ENCODE data around the gene RECQL5.

The RECQL5 gene

DNA sequence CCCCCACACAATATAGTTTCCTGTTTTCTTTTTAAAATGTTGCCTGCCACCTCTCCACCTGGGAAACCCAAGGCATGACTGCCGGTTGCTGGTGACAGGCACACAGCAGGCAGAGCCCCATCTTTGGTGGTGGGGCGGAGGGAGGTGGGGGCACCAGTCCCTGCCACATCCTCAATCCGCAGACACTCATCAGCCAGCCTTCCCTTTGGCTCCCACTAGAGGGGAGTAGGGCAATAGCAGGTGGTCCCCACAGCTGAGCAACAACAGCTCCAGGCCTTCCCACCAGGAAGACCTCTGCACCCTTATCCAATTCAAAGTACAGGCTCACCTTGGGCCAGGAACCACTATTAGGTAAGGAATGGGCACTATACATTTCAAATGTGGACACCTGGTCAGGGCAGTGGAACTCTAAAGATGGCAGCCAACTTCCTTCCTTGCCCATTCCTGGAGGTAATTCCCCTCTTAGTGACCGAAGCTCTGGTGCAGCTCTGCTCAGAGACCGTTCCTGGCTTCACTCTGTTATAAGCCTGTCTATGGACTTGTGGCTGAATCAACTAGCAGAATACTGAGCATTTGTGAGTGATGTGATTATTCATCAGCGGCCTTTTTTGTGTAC is 13.9 kb downstream of the RECQL5 start:
- DNase-seq: no peak
- Histone ChIP-seq H3K4me1 (ENCODE audit: control insufficient read depth, insufficient read depth, low read length, poor library complexity, severe bottlenecking) (no peaks in the 10 kb centered on the region), H3K4me3 (ENCODE audit: insufficient read depth, low read depth, low read length, poor library complexity, severe bottlenecking) (no peak overlapping the region), H3K36me3 (ENCODE audit: control insufficient read depth, insufficient read depth, low read length) (peaks cover 20% of the 10 kb centered on the region), H3K9me3 (ENCODE audit: control insufficient read depth, low read length) (no peaks in the 10 kb centered on the region), H3K27me3 (replicated peaks; ENCODE audit: control insufficient read depth, insufficient read depth, low read length, poor library complexity, severe bottlenecking) (no peaks in the 10 kb centered on the region), H3K27ac (ENCODE audit: insufficient read depth, low read length, poor library complexity, severe bottlenecking) (no peak overlapping the region)

DNA sequence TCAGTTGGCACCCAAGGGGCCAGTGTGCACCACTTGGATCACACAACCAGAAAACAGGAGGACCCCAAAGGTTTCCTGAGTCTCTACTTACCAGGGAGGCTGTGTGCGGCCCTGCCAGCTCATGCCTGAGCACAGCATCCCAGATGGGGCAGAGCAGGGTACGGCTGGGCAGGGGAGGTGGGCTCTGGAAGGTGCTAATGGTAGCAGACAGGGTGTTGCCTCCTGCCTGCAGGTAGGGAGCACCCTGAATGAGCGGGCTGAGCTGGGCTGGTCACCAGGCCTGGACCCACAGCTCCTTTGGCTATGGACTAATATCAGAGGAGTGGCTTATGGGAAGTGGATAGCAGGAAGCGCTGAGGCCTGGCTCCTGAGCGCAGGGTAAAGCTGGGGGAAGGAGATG is 14.6 kb downstream of the RECQL5 start:
- Histone ChIP-seq H3K36me3 (ENCODE audit: control insufficient read depth, insufficient read depth, low read length) (peaks cover 20% of the 10 kb centered on the region), H3K4me1 (ENCODE audit: control insufficient read depth, insufficient read depth, low read length, poor library complexity, severe bottlenecking) (no peaks in the 10 kb centered on the region), H3K27me3 (replicated peaks; ENCODE audit: control insufficient read depth, insufficient read depth, low read length, poor library complexity, severe bottlenecking) (no peaks in the 10 kb centered on the region), H3K27ac (ENCODE audit: insufficient read depth, low read length, poor library complexity, severe bottlenecking) (no peak overlapping the region), H3K9me3 (ENCODE audit: control insufficient read depth, low read length) (no peaks in the 10 kb centered on the region), H3K4me3 (ENCODE audit: insufficient read depth, low read depth, low read length, poor library complexity, severe bottlenecking) (no peak overlapping the region)
- DNase-seq: no peak

DNA sequence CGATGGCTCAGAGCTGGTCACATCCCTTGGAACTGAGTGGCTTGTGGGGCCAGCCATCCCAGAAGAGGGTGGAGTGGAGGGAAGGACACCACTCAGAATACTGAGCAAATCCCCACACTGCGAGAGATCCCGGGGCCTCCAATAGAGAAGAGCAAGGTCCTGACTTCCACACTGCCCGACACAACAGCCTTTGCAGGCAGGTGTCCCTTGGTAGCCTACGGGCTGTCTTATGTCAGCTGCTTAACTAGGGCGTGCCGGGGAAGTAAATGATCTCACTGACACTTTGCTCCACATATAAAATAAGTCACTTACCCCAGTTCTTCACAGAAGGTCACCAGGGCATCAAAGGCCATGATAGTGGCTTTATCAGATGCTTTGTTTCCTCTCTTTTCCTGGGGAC is 16.1 kb downstream of the RECQL5 start:
- DNase-seq: no peak
- no peaks in the 10 kb centered on the region for H3K27me3 ChIP-seq (replicated peaks; ENCODE audit: control insufficient read depth, insufficient read depth, low read length, poor library complexity, severe bottlenecking)
- no peaks in the 10 kb centered on the region for H3K9me3 ChIP-seq (ENCODE audit: control insufficient read depth, low read length)
- H3K4me3 ChIP-seq (ENCODE audit: insufficient read depth, low read depth, low read length, poor library complexity, severe bottlenecking): no peak overlapping the region
- no peak overlapping the region for H3K27ac ChIP-seq (ENCODE audit: insufficient read depth, low read length, poor library complexity, severe bottlenecking)
- no peaks in the 10 kb centered on the region for H3K4me1 ChIP-seq (ENCODE audit: control insufficient read depth, insufficient read depth, low read length, poor library complexity, severe bottlenecking)
- H3K36me3 ChIP-seq (ENCODE audit: control insufficient read depth, insufficient read depth, low read length): peaks cover 20% of the 10 kb centered on the region

DNA sequence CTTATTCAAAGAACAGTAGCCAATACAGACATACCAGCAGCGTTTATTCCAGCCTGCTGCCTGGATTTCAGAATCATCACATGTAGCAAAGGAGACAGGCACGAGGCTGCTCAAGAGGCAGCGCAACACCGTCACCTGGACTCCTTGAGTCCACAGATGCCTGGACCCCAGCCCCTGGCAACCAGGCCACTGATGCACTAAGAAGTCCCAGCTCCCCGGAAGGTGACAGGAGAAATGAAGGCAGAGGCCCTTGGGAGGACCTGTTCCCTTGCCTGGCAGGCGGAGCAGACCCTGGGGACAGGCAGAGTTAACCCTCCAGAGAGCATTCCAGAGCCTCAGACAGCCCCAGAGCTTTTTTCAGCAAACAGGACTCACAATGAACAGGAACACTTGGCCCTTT is 17.3 kb downstream of the RECQL5 start:
- H3K4me1 ChIP-seq (ENCODE audit: control insufficient read depth, insufficient read depth, low read length, poor library complexity, severe bottlenecking): no peaks in the 10 kb centered on the region
- H3K4me3 ChIP-seq (ENCODE audit: insufficient read depth, low read depth, low read length, poor library complexity, severe bottlenecking): no peak overlapping the region
- H3K27ac ChIP-seq (ENCODE audit: insufficient read depth, low read length, poor library complexity, severe bottlenecking): no peak overlapping the region
- no peaks in the 10 kb centered on the region for H3K9me3 ChIP-seq (ENCODE audit: control insufficient read depth, low read length)
- peaks cover 20% of the 10 kb centered on the region for H3K36me3 ChIP-seq (ENCODE audit: control insufficient read depth, insufficient read depth, low read length)
- H3K27me3 ChIP-seq (replicated peaks; ENCODE audit: control insufficient read depth, insufficient read depth, low read length, poor library complexity, severe bottlenecking): no peaks in the 10 kb centered on the region
- no peak for DNase-seq

DNA sequence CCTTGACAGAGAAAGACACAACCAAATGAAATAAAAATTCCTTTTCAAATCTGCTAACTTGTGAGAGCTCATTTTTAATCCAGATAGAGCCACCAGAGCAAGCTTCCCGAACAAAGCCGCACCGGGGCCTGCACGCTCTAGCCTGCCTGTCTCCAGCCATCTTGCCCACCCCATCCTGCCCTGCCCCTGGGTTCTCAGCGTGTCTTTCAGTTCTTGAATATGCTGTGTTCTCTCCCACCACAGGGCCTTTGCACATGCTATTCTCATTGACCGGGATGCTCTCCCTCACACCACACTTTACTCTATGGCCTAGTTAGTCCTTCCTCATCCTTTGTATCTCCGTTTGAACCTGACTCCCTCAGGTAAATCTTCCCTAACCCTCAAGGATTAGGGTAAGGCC is 19.0 kb downstream of the RECQL5 start:
- H3K4me3 ChIP-seq (ENCODE audit: insufficient read depth, low read depth, low read length, poor library complexity, severe bottlenecking): no peak overlapping the region
- no peak for DNase-seq
- H3K4me1 ChIP-seq (ENCODE audit: control insufficient read depth, insufficient read depth, low read length, poor library complexity, severe bottlenecking): no peaks in the 10 kb centered on the region
- H3K27ac ChIP-seq (ENCODE audit: insufficient read depth, low read length, poor library complexity, severe bottlenecking): no peak overlapping the region
- H3K27me3 ChIP-seq (replicated peaks; ENCODE audit: control insufficient read depth, insufficient read depth, low read length, poor library complexity, severe bottlenecking): no peaks in the 10 kb centered on the region
- H3K9me3 ChIP-seq (ENCODE audit: control insufficient read depth, low read length): no peaks in the 10 kb centered on the region
- H3K36me3 ChIP-seq (ENCODE audit: control insufficient read depth, insufficient read depth, low read length): peaks cover 20% of the 10 kb centered on the region

DNA sequence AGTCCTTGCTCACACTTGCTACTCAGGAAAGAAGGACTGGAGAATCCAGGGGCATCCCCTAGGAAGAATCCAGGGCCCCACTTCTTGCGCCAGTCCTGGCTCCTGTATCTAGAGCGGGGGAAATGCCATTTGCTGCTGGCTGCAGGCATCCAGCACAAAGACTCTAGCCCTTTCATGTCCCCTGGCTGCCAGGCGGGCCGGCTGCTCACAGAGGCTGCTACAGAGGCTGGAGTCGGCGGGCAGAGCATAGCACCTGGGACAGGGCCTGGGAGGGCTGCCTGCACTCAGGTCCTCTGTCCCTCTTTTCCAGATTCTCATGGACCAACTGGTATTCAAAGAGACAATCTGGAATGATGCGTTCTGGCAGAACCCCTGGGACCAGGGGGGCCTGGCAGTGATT is 19.9 kb downstream of the RECQL5 start:
- H3K4me3 ChIP-seq (ENCODE audit: insufficient read depth, low read depth, low read length, poor library complexity, severe bottlenecking): no peak overlapping the region
- H3K27ac ChIP-seq (ENCODE audit: insufficient read depth, low read length, poor library complexity, severe bottlenecking): no peak overlapping the region
- no peaks in the 10 kb centered on the region for H3K4me1 ChIP-seq (ENCODE audit: control insufficient read depth, insufficient read depth, low read length, poor library complexity, severe bottlenecking)
- DNase-seq: no peak
- no peaks in the 10 kb centered on the region for H3K9me3 ChIP-seq (ENCODE audit: control insufficient read depth, low read length)
- peaks cover 20% of the 10 kb centered on the region for H3K36me3 ChIP-seq (ENCODE audit: control insufficient read depth, insufficient read depth, low read length)
- no peaks in the 10 kb centered on the region for H3K27me3 ChIP-seq (replicated peaks; ENCODE audit: control insufficient read depth, insufficient read depth, low read length, poor library complexity, severe bottlenecking)

DNA sequence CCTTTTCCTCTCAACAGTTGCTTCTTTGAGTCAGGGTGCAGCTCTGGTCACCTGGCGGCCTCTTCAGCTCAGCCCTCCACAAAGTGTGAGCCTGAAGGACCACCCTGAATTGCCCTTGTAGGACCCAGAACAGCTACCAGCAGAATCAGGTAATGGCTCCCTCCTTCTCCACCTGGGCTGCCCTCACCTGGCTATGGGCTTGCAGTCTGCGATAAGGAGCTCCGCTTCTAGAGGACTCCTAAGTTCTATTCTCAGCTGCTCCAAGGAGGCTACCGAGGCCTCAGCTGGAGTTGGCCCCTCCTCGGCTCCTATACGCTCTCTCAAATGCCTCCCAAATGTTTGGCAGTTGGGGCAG is 20.3 kb downstream of the RECQL5 start:
- Histone ChIP-seq H3K36me3 (ENCODE audit: control insufficient read depth, insufficient read depth, low read length) (peaks cover 20% of the 10 kb centered on the region), H3K9me3 (ENCODE audit: control insufficient read depth, low read length) (no peaks in the 10 kb centered on the region)
- no peak for DNase-seq

DNA sequence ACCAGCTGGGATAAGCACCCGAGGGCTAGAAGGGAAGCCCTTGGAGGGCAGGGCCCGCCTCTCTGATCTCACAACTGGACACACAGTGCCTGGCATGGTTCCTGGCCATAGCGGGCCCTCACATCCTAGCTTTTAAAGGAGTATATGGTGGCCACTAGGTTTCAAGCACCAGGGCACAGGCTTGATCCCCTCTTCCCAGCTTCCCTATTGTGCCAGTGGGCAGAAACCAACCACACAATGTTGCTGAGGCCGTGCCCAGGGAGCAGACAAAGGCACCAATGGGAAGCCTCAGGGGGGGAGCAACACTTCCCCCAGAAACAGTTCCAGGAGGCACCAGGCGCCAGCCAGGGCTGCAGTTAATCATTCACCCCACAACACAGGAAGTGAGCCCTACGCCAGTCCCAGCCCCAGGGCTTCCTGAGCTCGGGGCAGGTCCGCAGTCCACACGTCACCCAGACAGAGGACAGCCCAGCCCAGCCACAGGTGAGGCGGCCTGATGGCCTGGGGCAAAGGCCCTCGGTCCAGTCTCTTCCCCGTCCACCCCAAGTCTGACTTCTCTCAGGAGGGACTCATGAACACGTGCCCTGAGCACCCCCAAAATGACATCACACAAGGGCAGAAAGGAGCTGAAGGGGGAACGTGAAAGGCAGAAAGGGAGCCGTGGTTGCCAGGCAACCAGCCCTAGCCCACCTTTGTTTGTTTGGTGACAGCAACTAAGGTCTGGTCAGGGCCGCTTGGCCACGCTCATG is 20.9 kb downstream of the RECQL5 start:
- no peaks in the 10 kb centered on the region for H3K27me3 ChIP-seq (replicated peaks; ENCODE audit: control insufficient read depth, insufficient read depth, low read length, poor library complexity, severe bottlenecking)
- DNase-seq: no peak
- no peak overlapping the region for H3K27ac ChIP-seq (ENCODE audit: insufficient read depth, low read length, poor library complexity, severe bottlenecking)
- peaks cover 16% of the 10 kb centered on the region for H3K36me3 ChIP-seq (ENCODE audit: control insufficient read depth, insufficient read depth, low read length)
- no peaks in the 10 kb centered on the region for H3K4me1 ChIP-seq (ENCODE audit: control insufficient read depth, insufficient read depth, low read length, poor library complexity, severe bottlenecking)
- H3K9me3 ChIP-seq (ENCODE audit: control insufficient read depth, low read length): no peaks in the 10 kb centered on the region
- H3K4me3 ChIP-seq (ENCODE audit: insufficient read depth, low read depth, low read length, poor library complexity, severe bottlenecking): no peak overlapping the region

More for the DNA sequence above, 20.3 kb downstream of the RECQL5 start:
- no peak overlapping the region for H3K27ac ChIP-seq (ENCODE audit: insufficient read depth, low read length, poor library complexity, severe bottlenecking)
- H3K4me3 ChIP-seq (ENCODE audit: insufficient read depth, low read depth, low read length, poor library complexity, severe bottlenecking): no peak overlapping the region
- H3K4me1 ChIP-seq (ENCODE audit: control insufficient read depth, insufficient read depth, low read length, poor library complexity, severe bottlenecking): no peaks in the 10 kb centered on the region
- no peaks in the 10 kb centered on the region for H3K27me3 ChIP-seq (replicated peaks; ENCODE audit: control insufficient read depth, insufficient read depth, low read length, poor library complexity, severe bottlenecking)

DNA sequence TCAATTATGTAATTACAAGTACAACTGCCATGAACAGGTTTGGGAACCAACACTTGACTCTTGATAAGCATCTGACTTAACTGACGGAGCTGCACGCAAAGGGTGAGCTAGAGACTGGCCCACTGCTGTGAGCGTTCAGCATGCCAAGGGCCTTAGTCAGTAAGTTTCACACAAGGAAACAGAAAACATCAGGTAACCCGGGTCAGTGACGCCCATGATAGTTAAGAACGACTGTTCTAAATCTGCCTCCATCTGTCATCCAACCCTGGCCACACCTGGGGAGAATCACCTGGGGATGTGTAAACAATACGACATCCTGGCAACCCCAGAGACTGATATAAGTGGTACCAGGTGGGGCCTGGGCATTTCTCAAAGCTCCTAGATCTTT is 21.5 kb downstream of the RECQL5 start:
- Histone ChIP-seq H3K27ac (ENCODE audit: insufficient read depth, low read length, poor library complexity, severe bottlenecking) (no peak overlapping the region), H3K4me3 (ENCODE audit: insufficient read depth, low read depth, low read length, poor library complexity, severe bottlenecking) (no peak overlapping the region), H3K9me3 (ENCODE audit: control insufficient read depth, low read length) (no peaks in the 10 kb centered on the region), H3K27me3 (replicated peaks; ENCODE audit: control insufficient read depth, insufficient read depth, low read length, poor library complexity, severe bottlenecking) (no peaks in the 10 kb centered on the region), H3K4me1 (ENCODE audit: control insufficient read depth, insufficient read depth, low read length, poor library complexity, severe bottlenecking) (no peaks in the 10 kb centered on the region), H3K36me3 (ENCODE audit: control insufficient read depth, insufficient read depth, low read length) (peaks cover 14% of the 10 kb centered on the region)
- DNase-seq: no peak

DNA sequence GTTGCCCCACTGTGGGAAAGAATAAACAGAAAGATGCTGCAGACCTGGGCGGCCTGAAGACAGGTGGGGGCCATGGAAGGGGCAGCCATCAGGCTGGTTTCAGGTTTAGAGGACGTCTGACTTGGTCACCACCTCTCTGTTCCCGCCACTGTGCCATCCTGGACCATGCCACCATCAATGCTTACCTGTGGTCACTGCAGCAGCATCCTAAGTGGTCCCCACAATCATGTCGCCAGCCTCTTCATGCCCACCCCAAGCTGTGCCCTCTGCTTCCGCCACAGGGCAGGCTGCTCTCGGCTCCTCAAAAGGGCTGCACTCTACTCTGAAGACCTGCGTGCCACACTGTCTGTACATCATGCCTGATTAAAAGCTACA is 23.3 kb downstream of the RECQL5 start:
- H3K27ac ChIP-seq (ENCODE audit: insufficient read depth, low read length, poor library complexity, severe bottlenecking): no peak overlapping the region
- H3K36me3 ChIP-seq (ENCODE audit: control insufficient read depth, insufficient read depth, low read length): no peaks in the 10 kb centered on the region

More for the DNA sequence above, 23.3 kb downstream of the RECQL5 start:
- Histone ChIP-seq H3K9me3 (ENCODE audit: control insufficient read depth, low read length) (no peaks in the 10 kb centered on the region), H3K4me3 (ENCODE audit: insufficient read depth, low read depth, low read length, poor library complexity, severe bottlenecking) (no peak overlapping the region), H3K4me1 (ENCODE audit: control insufficient read depth, insufficient read depth, low read length, poor library complexity, severe bottlenecking) (no peaks in the 10 kb centered on the region), H3K27me3 (replicated peaks; ENCODE audit: control insufficient read depth, insufficient read depth, low read length, poor library complexity, severe bottlenecking) (no peaks in the 10 kb centered on the region)
- no peak for DNase-seq
